Endothelial cell (in vitro differentiated cells): ENCODE measurements around the gene ANO3. TPM values are rescaled to one million over a fixed set of nuclear protein-coding genes. Genes with fewer than 3 reads are reported as not detected.

Source experiments
- DNase-seq: peaks from one replicate; pipeline ENCODE4 v3.0.0; 2021; ENCODE audit warnings: low spot score
- H3K27ac Mint-ChIP-seq: one replicate; pipeline ENCODE4 v1.8.0; 2021; ENCODE audit warnings: mixed read lengths, inconsistent platforms; ENCODE audit not compliant: unreplicated experiment
- H3K27me3 Mint-ChIP-seq: one replicate; pipeline ENCODE4 v1.8.0; 2021; ENCODE audit warnings: mild to moderate bottlenecking, moderate library complexity, mixed read lengths, inconsistent platforms; ENCODE audit not compliant: unreplicated experiment
- H3K36me3 Mint-ChIP-seq: one replicate; pipeline ENCODE4 v1.8.0; 2021; ENCODE audit warnings: mild to moderate bottlenecking, low read depth, mixed read lengths, inconsistent platforms; ENCODE audit not compliant: unreplicated experiment
- H3K4me1 Mint-ChIP-seq: one replicate; pipeline ENCODE4 v1.8.0; 2021; ENCODE audit warnings: mild to moderate bottlenecking, mixed read lengths, inconsistent platforms; ENCODE audit not compliant: unreplicated experiment
- H3K4me3 Mint-ChIP-seq: one replicate; pipeline ENCODE4 v1.8.0; 2021; ENCODE audit warnings: mild to moderate bottlenecking, mixed read lengths, inconsistent platforms; ENCODE audit not compliant: unreplicated experiment
- H3K9me3 Mint-ChIP-seq: one replicate; pipeline ENCODE4 v1.8.0; 2021; ENCODE audit warnings: mixed read lengths, inconsistent platforms; ENCODE audit not compliant: unreplicated experiment
- total RNA-seq: library from RNA; stranded (reverse); fragmentation: NEBNext Ultra II Directional; extraction: Animal tissue kit (Norgen Biotek cat#: 25700); gene quantifications from one replicate; pipeline ENCODE4 v1.2.1, GENCODE V29; 2021; ENCODE audit not compliant: unreplicated experiment
- TF ChIP-seq, protein P1 (sequence below): fragments of 200-600 bp; sonication (generic); IDR thresholded peaks from one replicate; pipeline ENCODE4 v1.5.0; 2021; ENCODE audit warnings: antibody characterized with exemption; ENCODE audit not compliant: unreplicated experiment

Gene ANO3
- total RNA-seq, 1 donor from 2014 or later, result 0.36 TPM

- TF ChIP-seq, protein P1, sequence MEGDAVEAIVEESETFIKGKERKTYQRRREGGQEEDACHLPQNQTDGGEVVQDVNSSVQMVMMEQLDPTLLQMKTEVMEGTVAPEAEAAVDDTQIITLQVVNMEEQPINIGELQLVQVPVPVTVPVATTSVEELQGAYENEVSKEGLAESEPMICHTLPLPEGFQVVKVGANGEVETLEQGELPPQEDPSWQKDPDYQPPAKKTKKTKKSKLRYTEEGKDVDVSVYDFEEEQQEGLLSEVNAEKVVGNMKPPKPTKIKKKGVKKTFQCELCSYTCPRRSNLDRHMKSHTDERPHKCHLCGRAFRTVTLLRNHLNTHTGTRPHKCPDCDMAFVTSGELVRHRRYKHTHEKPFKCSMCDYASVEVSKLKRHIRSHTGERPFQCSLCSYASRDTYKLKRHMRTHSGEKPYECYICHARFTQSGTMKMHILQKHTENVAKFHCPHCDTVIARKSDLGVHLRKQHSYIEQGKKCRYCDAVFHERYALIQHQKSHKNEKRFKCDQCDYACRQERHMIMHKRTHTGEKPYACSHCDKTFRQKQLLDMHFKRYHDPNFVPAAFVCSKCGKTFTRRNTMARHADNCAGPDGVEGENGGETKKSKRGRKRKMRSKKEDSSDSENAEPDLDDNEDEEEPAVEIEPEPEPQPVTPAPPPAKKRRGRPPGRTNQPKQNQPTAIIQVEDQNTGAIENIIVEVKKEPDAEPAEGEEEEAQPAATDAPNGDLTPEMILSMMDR, result no peak
- H3K36me3 Mint-ChIP-seq, result peaks cover 5% of the 10 kb centered on the region
- no peaks in the 10 kb centered on the region for H3K9me3 Mint-ChIP-seq
- H3K4me3 Mint-ChIP-seq, result no peak overlapping the region
- DNase-seq, result no peak
- H3K27ac Mint-ChIP-seq, result no peak overlapping the region
- no peaks in the 10 kb centered on the region for H3K27me3 Mint-ChIP-seq
- peaks cover 8% of the 10 kb centered on the region for H3K4me1 Mint-ChIP-seq
These were observed 268.0 kb downstream of the ANO3 start for GRCh38 chr11:26599876-26600434.

DNA sequence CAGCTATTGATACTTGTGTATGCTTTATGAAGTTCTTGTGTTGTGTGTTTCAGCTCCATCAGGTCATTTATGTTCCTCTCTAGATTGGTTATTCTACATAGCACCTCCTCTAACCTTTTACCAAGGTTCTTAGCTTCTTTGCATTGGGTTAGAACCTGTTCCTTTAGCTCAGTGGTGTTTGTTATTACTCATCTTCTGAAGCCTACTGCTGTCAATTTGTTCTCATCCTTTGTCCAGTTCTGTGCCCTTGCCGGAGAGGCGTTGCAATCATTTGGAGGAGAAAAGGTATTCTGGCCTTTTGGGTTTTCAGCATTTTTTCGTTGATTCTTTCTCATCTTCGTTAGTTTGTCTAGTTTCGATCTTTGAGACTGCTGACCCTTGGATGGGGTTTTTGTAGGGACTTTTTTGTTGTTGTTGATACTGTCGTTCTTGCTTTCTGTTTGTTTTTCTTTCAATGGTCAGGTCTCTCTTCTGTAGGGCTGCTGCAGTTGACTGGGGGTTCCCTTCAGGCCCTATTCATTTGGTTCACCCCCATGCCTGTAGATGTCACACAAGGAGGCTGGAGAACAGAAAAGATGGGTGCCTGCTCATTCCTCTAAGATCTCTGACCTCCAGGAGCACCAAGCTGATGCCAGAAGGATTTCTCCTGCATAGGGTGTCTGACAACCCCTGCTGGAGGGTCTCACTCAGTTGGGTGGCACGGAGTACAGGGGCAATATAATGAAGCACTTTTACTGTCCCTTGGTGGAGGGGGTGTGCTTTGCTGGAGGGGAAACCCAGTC lies 276.0 kb downstream of the ANO3 start:
- TF ChIP-seq, protein P1, result no peak
- Mint-ChIP-seq H3K9me3 (no peaks in the 10 kb centered on the region), H3K27ac (no peak overlapping the region), H3K4me1 (peaks cover 8% of the 10 kb centered on the region), H3K36me3 (peaks cover 5% of the 10 kb centered on the region), H3K4me3 (no peak overlapping the region), H3K27me3 (no peaks in the 10 kb centered on the region)
- no peak for DNase-seq

DNA sequence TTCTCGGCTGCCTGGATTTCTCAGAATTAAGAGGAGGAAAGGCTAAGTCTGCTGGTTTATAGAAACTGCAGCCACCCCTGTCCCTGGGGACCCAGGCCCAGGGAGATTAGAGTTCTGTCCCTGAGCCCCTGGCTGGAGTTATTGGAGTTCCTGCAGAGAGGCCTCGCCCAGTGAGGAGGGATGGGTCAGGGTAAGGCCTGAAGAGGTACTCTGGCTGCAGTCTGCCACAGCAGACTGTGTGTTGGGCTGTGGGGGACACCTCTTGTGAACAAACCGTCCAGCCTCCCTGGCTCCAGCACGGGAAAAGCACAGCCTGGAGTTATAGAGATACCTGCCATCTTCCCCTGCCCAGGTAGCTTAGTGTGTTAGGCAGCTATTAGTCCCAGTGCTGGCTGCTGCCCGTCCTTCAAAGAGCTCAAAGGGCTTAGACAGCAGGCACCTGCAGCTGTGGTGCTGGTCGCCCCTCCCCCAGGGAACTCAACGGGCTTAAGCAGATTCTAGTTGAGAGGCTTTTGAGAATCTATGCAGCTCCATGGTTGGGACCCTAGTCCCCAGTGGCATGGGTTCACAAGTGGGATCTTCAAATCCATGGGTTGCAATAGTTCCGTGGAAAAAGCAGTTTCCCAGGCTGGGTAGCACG lies 276.7 kb downstream of the ANO3 start:
- Mint-ChIP-seq H3K9me3 (no peaks in the 10 kb centered on the region), H3K27me3 (no peaks in the 10 kb centered on the region), H3K4me1 (peaks cover 8% of the 10 kb centered on the region), H3K36me3 (peaks cover 5% of the 10 kb centered on the region), H3K4me3 (no peak overlapping the region), H3K27ac (no peak overlapping the region)
- TF ChIP-seq, protein P1, result no peak
- no peak for DNase-seq

GRCh38 chr11:26613759-26614158 lies 281.8 kb downstream of the ANO3 start:
- DNase-seq, result no peak
- no peak overlapping the region for H3K4me3 Mint-ChIP-seq
- TF ChIP-seq, protein P1, result no peak
- no peak overlapping the region for H3K27ac Mint-ChIP-seq
- H3K9me3 Mint-ChIP-seq, result no peaks in the 10 kb centered on the region
- H3K27me3 Mint-ChIP-seq, result no peaks in the 10 kb centered on the region
- peaks cover 11% of the 10 kb centered on the region for H3K4me1 Mint-ChIP-seq
- H3K36me3 Mint-ChIP-seq, result no peaks in the 10 kb centered on the region

- Mint-ChIP-seq H3K9me3 (no peaks in the 10 kb centered on the region), H3K27ac (peak overlapping the region; percentile 79), H3K27me3 (no peaks in the 10 kb centered on the region), H3K36me3 (no peaks in the 10 kb centered on the region), H3K4me3 (no peak overlapping the region), H3K4me1 (peaks cover 11% of the 10 kb centered on the region)
- DNase-seq, result no peak
- TF ChIP-seq, protein P1, result no peak
These were observed 286.5 kb downstream of the ANO3 start for GRCh38 chr11:26618441-26618840.
